ENCODE data around the gene ZNF730. TPM values are rescaled to one million over a fixed set of nuclear protein-coding genes. Genes with fewer than 3 reads are reported as not detected.
"Not testable (repeated sequence)": the region's sequence is repeated elsewhere in the genome, so short reads cannot be mapped to it uniquely, and the experiment has no call there.

The ZNF730 gene
- polyA plus RNA-seq (2014; cell fraction: cytosol; rRNA removed) = 6.8 and 7.6 TPM in 2 replicates
- 7.6 and 12.5 TPM in 2 replicates for polyA plus RNA-seq (2014; cell fraction: nucleus; rRNA removed)

GRCh38 chr19:23116802-23117571 is at the start of gene ZNF730:
Gene ZNF730 (plus strand): TSS chr19:23117025. CDS start chr19:23117174, 149 bp downstream.
- DNase-seq (ENCODE audit: low spot score) = peak; percentile 88

GRCh38 chr19:23070353-23071146 is 46.3 kb upstream of the ZNF730 start:
- DNase-seq (ENCODE audit: low spot score) = peak; percentile 17

GRCh38 chr19:23071147-23071511 is 45.7 kb upstream of the ZNF730 start:
- peak; percentile 47 for DNase-seq (ENCODE audit: low spot score)

- peak; percentile 84 for DNase-seq (ENCODE audit: low spot score)
Observed at GRCh38 chr19:23075031-23075733, 41.6 kb upstream of the ZNF730 start.

- DNase-seq (ENCODE audit: low spot score) = not testable (repeated sequence)
Observed at GRCh38 chr19:23077776-23078175, 39.0 kb upstream of the ZNF730 start.

GRCh38 chr19:23093832-23094231 is 23.0 kb upstream of the ZNF730 start:
- no peak for DNase-seq (ENCODE audit: low spot score)

- no peak for DNase-seq (ENCODE audit: low spot score)
Observed at GRCh38 chr19:23095418-23095817, 21.4 kb upstream of the ZNF730 start.

GRCh38 chr19:23098286-23098685 is 18.5 kb upstream of the ZNF730 start:
- no peak for DNase-seq (ENCODE audit: low spot score)

GRCh38 chr19:23098988-23099387 is 17.8 kb upstream of the ZNF730 start:
- no peak for DNase-seq (ENCODE audit: low spot score)

GRCh38 chr19:23099966-23100365 is 16.9 kb upstream of the ZNF730 start:
- DNase-seq (ENCODE audit: low spot score) = no peak

- DNase-seq (ENCODE audit: low spot score) = no peak
Observed at GRCh38 chr19:23101241-23101640, 15.6 kb upstream of the ZNF730 start.

- no peak for DNase-seq (ENCODE audit: low spot score)
Observed at GRCh38 chr19:23118400-23118799, 1.6 kb downstream of the ZNF730 start.

- not testable (repeated sequence) for DNase-seq (ENCODE audit: low spot score)
Observed at GRCh38 chr19:23134211-23134610, 17.4 kb downstream of the ZNF730 start.

- no peak for DNase-seq (ENCODE audit: low spot score)
Observed at GRCh38 chr19:23145617-23146415, 29.0 kb downstream of the ZNF730 start.

- no peak for DNase-seq (ENCODE audit: low spot score)
Observed at GRCh38 chr19:23160766-23161165, 43.9 kb downstream of the ZNF730 start.

GRCh38 chr19:23168286-23168685 is 51.5 kb downstream of the ZNF730 start:
- not testable (repeated sequence) for DNase-seq (ENCODE audit: low spot score)

- DNase-seq (ENCODE audit: low spot score) = no peak
Observed at GRCh38 chr19:23183251-23183650, 66.4 kb downstream of the ZNF730 start.

- no peak for DNase-seq (ENCODE audit: low spot score)
Observed at GRCh38 chr19:23190341-23190740, 73.5 kb downstream of the ZNF730 start.

All from SK-N-DZ (cell line).